ENCODE measurements around the gene TFDP2. TPM values are rescaled to one million over a fixed set of nuclear protein-coding genes. Genes with fewer than 3 reads are reported as not detected.

Gene TFDP2
- total and polyA plus RNA-seq, 2 donors (not counting 1 experiment from before 2014, with no cell fraction given): 5.5 to 31.7 TPM

- TF ChIP-seq EZH2 (IDR thresholded peaks at IDR 0.05; ENCODE audit: borderline replicate concordance, insufficient read depth, low read depth, low read length, poor library complexity, severe bottlenecking): no peak
- Mint-ChIP-seq H3K27ac (no peak overlapping the region), H3K4me3 (no peak overlapping the region), H3K27me3 (no peaks in the 10 kb centered on the region), H3K9me3 (ENCODE audit: insufficient read depth) (no peaks in the 10 kb centered on the region), H3K4me1 (no peaks in the 10 kb centered on the region)
- Histone ChIP-seq H3K36me3 (replicated peaks in 1 of 2; ENCODE audit: control extremely low read depth in 1 of 2, control insufficient read depth in 1 of 2, extremely low read depth in 1 of 2, insufficient read depth in 2 of 2, low read length in 1 of 2) (peaks cover 4 to 8% of the 10 kb centered on the region in 2 experiments), H3K9ac (ENCODE audit: low read length) (no peak overlapping the region), H3K27ac (ENCODE audit: low read length in 2 of 2) (no peak overlapping the region), H3K4me2 (replicated peaks; ENCODE audit: low read depth, low read length, poor library complexity, severe bottlenecking) (no peak overlapping the region), H3K9me3 (ENCODE audit: control extremely low read depth in 1 of 3, control insufficient read depth in 2 of 3, insufficient read depth in 1 of 3, low read length in 2 of 3) (no peaks in the 10 kb centered on the region), H3K79me2 (ENCODE audit: control insufficient read depth, insufficient read depth, low read length) (no peaks in the 10 kb centered on the region), H3K27me3 (replicated peaks in 1 of 4; ENCODE audit: control extremely low read depth in 1 of 4, control insufficient read depth in 3 of 4, insufficient read depth in 4 of 4, low read length in 3 of 4) (no peaks in the 10 kb centered on the region), H4K20me1 (ENCODE audit: control insufficient read depth, insufficient read depth, low read length, poor library complexity, severe bottlenecking) (no peaks in the 10 kb centered on the region), H3K4me3 (ENCODE audit: control extremely low read depth in 1 of 5, extremely low read depth in 1 of 5, insufficient read depth in 1 of 5, low read depth in 2 of 5, low read length in 4 of 5) (no peak overlapping the region), H2AFZ (ENCODE audit: insufficient read depth, low read depth, low read length, poor library complexity, severe bottlenecking) (no peak overlapping the region), H3K4me1 (ENCODE audit: control insufficient read depth in 2 of 2, insufficient read depth in 2 of 2, low read length in 2 of 2) (no peaks in the 10 kb centered on the region)
- DNase-seq: no peak
- ChIA-PET CTCF (interaction anchor here (4.6 kb wide), 1 partner anchor 317 kb away, joined by 27 read pairs; no protein-coding TSS in a partner anchor), POLR2A (no interaction called here)
- no peak for ATAC-seq (ENCODE audit: low read depth)
- 100% methylated on average over 3 of the region's 4 CpGs for WGBS (ENCODE audit: insufficient coverage)
- intact Hi-C loops (cut with micrococcal nuclease): no loop called here
Observed at GRCh38 chr3:141963301-141963700, 186.0 kb downstream of the TFDP2 start.

- no peak overlapping the region for H3K9ac ChIP-seq (ENCODE audit: low read length)
- Mint-ChIP-seq H3K4me1 (no peaks in the 10 kb centered on the region), H3K4me3 (no peak overlapping the region), H3K27ac (no peak overlapping the region), H3K9me3 (ENCODE audit: insufficient read depth) (no peaks in the 10 kb centered on the region), H3K27me3 (no peaks in the 10 kb centered on the region)
- H3K36me3 ChIP-seq (replicated peaks in 1 of 2; ENCODE audit: control extremely low read depth in 1 of 2, control insufficient read depth in 1 of 2, extremely low read depth in 1 of 2, insufficient read depth in 2 of 2, low read length in 1 of 2): peaks cover 7 to 8% of the 10 kb centered on the region in 2 experiments
- TF ChIP-seq CTCF (IDR thresholded peaks at IDR 0.05): no peak
- no peak for TF ChIP-seq EZH2 (IDR thresholded peaks at IDR 0.05; ENCODE audit: borderline replicate concordance, insufficient read depth, low read depth, low read length, poor library complexity, severe bottlenecking)
- H3K27me3 ChIP-seq (replicated peaks in 1 of 4; ENCODE audit: control extremely low read depth in 1 of 4, control insufficient read depth in 3 of 4, insufficient read depth in 4 of 4, low read length in 3 of 4): no peaks in the 10 kb centered on the region
- ChIA-PET POLR2A (no interaction called here), CTCF (interaction anchor here (4.6 kb wide), 1 partner anchor 320 kb away, joined by 27 read pairs; no protein-coding TSS in a partner anchor)
- no peak for DNase-seq
- H3K4me1 ChIP-seq (ENCODE audit: control insufficient read depth in 2 of 2, insufficient read depth in 2 of 2, low read length in 2 of 2): no peaks in the 10 kb centered on the region
- no peak overlapping the region for H2AFZ ChIP-seq (ENCODE audit: insufficient read depth, low read depth, low read length, poor library complexity, severe bottlenecking)
- H4K20me1 ChIP-seq (ENCODE audit: control insufficient read depth, insufficient read depth, low read length, poor library complexity, severe bottlenecking): no peaks in the 10 kb centered on the region
- H3K79me2 ChIP-seq (ENCODE audit: control insufficient read depth, insufficient read depth, low read length): no peaks in the 10 kb centered on the region
- no peak overlapping the region for H3K4me3 ChIP-seq (ENCODE audit: control extremely low read depth in 1 of 5, extremely low read depth in 1 of 5, insufficient read depth in 1 of 5, low read depth in 2 of 5, low read length in 4 of 5)
- 95% methylated on average over 3 of the region's 3 CpGs for WGBS (ENCODE audit: insufficient coverage)
- H3K4me2 ChIP-seq (replicated peaks; ENCODE audit: low read depth, low read length, poor library complexity, severe bottlenecking): no peak overlapping the region
- H3K9me3 ChIP-seq (ENCODE audit: control extremely low read depth in 1 of 3, control insufficient read depth in 2 of 3, insufficient read depth in 1 of 3, low read length in 2 of 3): no peaks in the 10 kb centered on the region
- ATAC-seq (ENCODE audit: low read depth): no peak
- H3K27ac ChIP-seq (ENCODE audit: low read length in 2 of 2): no peak overlapping the region
- intact Hi-C loops (cut with micrococcal nuclease): no loop called here
Observed at GRCh38 chr3:141960731-141961130, 188.6 kb downstream of the TFDP2 start.
